Measurements from ENCODE around the gene PGAP2. TPM values are rescaled to one million over a fixed set of nuclear protein-coding genes. Genes with fewer than 3 reads are reported as not detected.

PGAP2 gene
- total and polyA plus RNA-seq, 10 of the 15 experiments (the other 5 are each of a cell fraction or from before 2014, with no cell fraction given), result 12.3 to 37.4 (median 31.9) TPM

DNA sequence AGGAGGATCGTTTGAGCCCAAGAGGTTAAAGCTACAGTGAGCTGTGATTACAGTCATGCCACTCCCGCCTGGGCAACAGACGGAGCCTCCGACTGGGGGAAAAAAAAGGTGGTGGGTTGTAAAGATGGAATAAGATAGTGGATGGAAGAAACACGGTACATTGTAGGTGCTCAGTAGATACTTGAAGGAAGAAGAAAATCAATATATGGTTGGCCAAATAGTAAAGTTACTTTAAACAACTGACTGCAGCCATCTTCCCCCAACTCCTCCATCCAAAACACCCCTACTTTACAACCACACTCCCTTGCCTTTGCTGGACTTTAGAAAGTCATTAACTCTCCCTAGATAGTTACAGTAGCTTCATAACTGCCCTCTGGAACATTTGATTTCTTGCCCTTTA lies 8.5 kb upstream of the PGAP2 start:
- no TSS peak for BruUV-seq (replicated peaks)
- no peak for FAIRE-seq
- H4K20me1 ChIP-seq (ENCODE audit: control insufficient read depth, insufficient read depth), result no peaks in the 10 kb centered on the region
- RAD21 ChIA-PET (ENCODE audit: unreplicated experiment), result no interaction called here
- no peak overlapping the region for H3K4me3 ChIP-seq
- intact Hi-C loops (cut with micrococcal nuclease; ENCODE audit: unreplicated experiment) (no loop called here), in situ Hi-C loops (cut with MboI) (no loop called here)
- no peak overlapping the region for H3K27ac ChIP-seq (ENCODE audit: control insufficient read depth, insufficient read depth)
- CTCF ChIA-PET, result interaction anchor here (0.5 to 0.7 kb wide), 2 partner anchors 9 to 116 kb away, joined by 3 to 4 read pairs; no protein-coding TSS in a partner anchor
- peaks cover 31% of the 10 kb centered on the region for H3K79me2 ChIP-seq (ENCODE audit: control insufficient read depth, insufficient read depth, low read length)
- H3K4me2 ChIP-seq (ENCODE audit: control insufficient read depth, insufficient read depth), result no peak overlapping the region
- no peak overlapping the region for H2AFZ ChIP-seq (ENCODE audit: control insufficient read depth, low read depth, low read length)
- TF ChIP-seq KDM1A (IDR thresholded peaks at IDR 0.05; ENCODE audit: borderline replicate concordance) (no peak), NFIC (IDR thresholded peaks at IDR 0.05; ENCODE audit: low read depth, low read length) (no peak), BACH1 (IDR thresholded peaks at IDR 0.05; ENCODE audit: borderline replicate concordance) (no peak), GATAD2B (conservative IDR thresholded peaks at IDR 0.05; ENCODE audit: low read depth) (no peak), EP300 (IDR thresholded peaks at IDR 0.05; ENCODE audit: borderline replicate concordance in 1 of 2, control insufficient read depth in 1 of 2, low read depth in 2 of 2, low read length in 2 of 2) (no peak), BCL11A (IDR thresholded peaks at IDR 0.05; ENCODE audit: low read depth, low read length) (no peak), SREBF2 (IDR thresholded peaks at IDR 0.05; ENCODE audit: low read length) (no peak), FOXM1 (IDR thresholded peaks at IDR 0.05; ENCODE audit: low read depth, low read length) (no peak), FOXK2 (IDR thresholded peaks at IDR 0.05) (no peak), NFYA (IDR thresholded peaks at IDR 0.05; ENCODE audit: borderline replicate concordance, low read depth, low read length) (no peak), RBBP5 (conservative IDR thresholded peaks at IDR 0.05) (no peak), CBX5 (IDR thresholded peaks at IDR 0.05; ENCODE audit: low read depth) (no peak)
- TF ChIP-seq, protein P1, sequence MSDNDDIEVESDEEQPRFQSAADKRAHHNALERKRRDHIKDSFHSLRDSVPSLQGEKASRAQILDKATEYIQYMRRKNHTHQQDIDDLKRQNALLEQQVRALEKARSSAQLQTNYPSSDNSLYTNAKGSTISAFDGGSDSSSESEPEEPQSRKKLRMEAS (IDR thresholded peaks at IDR 0.05; ENCODE audit: low read depth, low read length), result no peak
- TF ChIP-seq, protein P2, sequence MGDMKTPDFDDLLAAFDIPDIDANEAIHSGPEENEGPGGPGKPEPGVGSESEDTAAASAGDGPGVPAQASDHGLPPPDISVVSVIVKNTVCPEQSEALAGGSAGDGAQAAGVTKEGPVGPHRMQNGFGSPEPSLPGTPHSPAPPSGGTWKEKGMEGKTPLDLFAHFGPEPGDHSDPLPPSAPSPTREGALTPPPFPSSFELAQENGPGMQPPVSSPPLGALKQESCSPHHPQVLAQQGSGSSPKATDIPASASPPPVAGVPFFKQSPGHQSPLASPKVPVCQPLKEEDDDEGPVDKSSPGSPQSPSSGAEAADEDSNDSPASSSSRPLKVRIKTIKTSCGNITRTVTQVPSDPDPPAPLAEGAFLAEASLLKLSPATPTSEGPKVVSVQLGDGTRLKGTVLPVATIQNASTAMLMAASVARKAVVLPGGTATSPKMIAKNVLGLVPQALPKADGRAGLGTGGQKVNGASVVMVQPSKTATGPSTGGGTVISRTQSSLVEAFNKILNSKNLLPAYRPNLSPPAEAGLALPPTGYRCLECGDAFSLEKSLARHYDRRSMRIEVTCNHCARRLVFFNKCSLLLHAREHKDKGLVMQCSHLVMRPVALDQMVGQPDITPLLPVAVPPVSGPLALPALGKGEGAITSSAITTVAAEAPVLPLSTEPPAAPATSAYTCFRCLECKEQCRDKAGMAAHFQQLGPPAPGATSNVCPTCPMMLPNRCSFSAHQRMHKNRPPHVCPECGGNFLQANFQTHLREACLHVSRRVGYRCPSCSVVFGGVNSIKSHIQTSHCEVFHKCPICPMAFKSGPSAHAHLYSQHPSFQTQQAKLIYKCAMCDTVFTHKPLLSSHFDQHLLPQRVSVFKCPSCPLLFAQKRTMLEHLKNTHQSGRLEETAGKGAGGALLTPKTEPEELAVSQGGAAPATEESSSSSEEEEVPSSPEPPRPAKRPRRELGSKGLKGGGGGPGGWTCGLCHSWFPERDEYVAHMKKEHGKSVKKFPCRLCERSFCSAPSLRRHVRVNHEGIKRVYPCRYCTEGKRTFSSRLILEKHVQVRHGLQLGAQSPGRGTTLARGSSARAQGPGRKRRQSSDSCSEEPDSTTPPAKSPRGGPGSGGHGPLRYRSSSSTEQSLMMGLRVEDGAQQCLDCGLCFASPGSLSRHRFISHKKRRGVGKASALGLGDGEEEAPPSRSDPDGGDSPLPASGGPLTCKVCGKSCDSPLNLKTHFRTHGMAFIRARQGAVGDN (IDR thresholded peaks at IDR 0.05), result no peak
- no peaks in the 10 kb centered on the region for H3K36me3 ChIP-seq (ENCODE audit: control insufficient read depth in 2 of 2, insufficient read depth in 2 of 2, low read length in 1 of 2)
- SMC1A ChIA-PET (ENCODE audit: uncharacterized antibody, unreplicated experiment), result no interaction called here
- no peaks in the 10 kb centered on the region for H3K27me3 ChIP-seq (replicated peaks in 1 of 2; ENCODE audit: control insufficient read depth in 2 of 2, insufficient read depth in 2 of 2, low read length in 1 of 2)
- POLR2A ChIA-PET, result interaction anchor here (2.2 kb wide), 1 partner anchor 36 kb away, joined by 6 read pairs; no protein-coding TSS in a partner anchor
- WGBS (ENCODE audit: insufficient coverage, insufficient replicate concordance, low lambda C conversion rate, missing lambda C conversion rate), result 71% methylated on average over 5 of the region's 5 CpGs
- no peak for DNase-seq (ENCODE audit: low read depth, low spot score)
- H3K4me1 ChIP-seq (ENCODE audit: control insufficient read depth, insufficient read depth, low read length), result peaks cover 7% of the 10 kb centered on the region; the same call in 1 of the 2 replicates
- no peak for ATAC-seq
- H3K9me3 ChIP-seq (replicated peaks; ENCODE audit: control insufficient read depth, insufficient read depth, low read length), result no peaks in the 10 kb centered on the region
- H3K9ac ChIP-seq (ENCODE audit: control insufficient read depth, insufficient read depth, low read length), result no peak overlapping the region

All from GM12878 (cell line).